ENCODE results near the gene MTFP1.
"Not testable (repeated sequence)": the region's sequence is repeated elsewhere in the genome, so short reads cannot be mapped to it uniquely, and the experiment has no call there.

Gene MTFP1

GRCh38 chr22:30425616-30426387, at the start of gene MTFP1:
MTFP1 (plus strand) TSS chr22:30425768; CDS start chr22:30425880, 112 bp downstream.
- DNase-seq, result peak; percentile 59

- DNase-seq, result no peak
Observed at GRCh38 chr22:30380011-30380410, 45.6 kb upstream of the MTFP1 start.

- DNase-seq, result no peak
Observed at GRCh38 chr22:30381264-30381663, 44.3 kb upstream of the MTFP1 start.

GRCh38 chr22:30382340-30382739, 43.2 kb upstream of the MTFP1 start:
- no peak for DNase-seq

- no peak for DNase-seq
Observed at GRCh38 chr22:30383061-30383460, 42.5 kb upstream of the MTFP1 start.

GRCh38 chr22:30385942-30386341, 39.6 kb upstream of the MTFP1 start:
- no peak for DNase-seq

GRCh38 chr22:30386608-30386959, 39.0 kb upstream of the MTFP1 start:
- DNase-seq, result no peak

GRCh38 chr22:30386960-30387827, 38.4 kb upstream of the MTFP1 start, which contains the start of gene RNF215:
RNF215 (minus strand) TSS chr22:30387411; CDS start chr22:30387313, 98 bp downstream.
- DNase-seq, result peak; percentile 80

- peak; percentile 78 for DNase-seq
Observed at GRCh38 chr22:30390974-30391691, 34.4 kb upstream of the MTFP1 start.

GRCh38 chr22:30392661-30393321, 32.8 kb upstream of the MTFP1 start:
- DNase-seq, result no peak

- no peak for DNase-seq
Observed at GRCh38 chr22:30393322-30393680, 32.3 kb upstream of the MTFP1 start.

- DNase-seq, result no peak
Observed at GRCh38 chr22:30393885-30394284, 31.7 kb upstream of the MTFP1 start.

GRCh38 chr22:30396871-30397655, 28.5 kb upstream of the MTFP1 start, which contains the start of gene SEC14L2:
SEC14L2 (plus strand) TSS chr22:30397018; CDS start chr22:30397117, 99 bp downstream.
- peak; percentile 31 for DNase-seq

GRCh38 chr22:30397656-30398635, 27.6 kb upstream of the MTFP1 start:
- DNase-seq, result no peak

GRCh38 chr22:30398685-30399680, 26.6 kb upstream of the MTFP1 start:
- DNase-seq, result no peak

GRCh38 chr22:30399718-30400117, 25.9 kb upstream of the MTFP1 start:
- DNase-seq, result no peak

- no peak for DNase-seq
Observed at GRCh38 chr22:30400159-30400558, 25.4 kb upstream of the MTFP1 start.

- not testable (repeated sequence) for DNase-seq
Observed at GRCh38 chr22:30401024-30401423, 24.5 kb upstream of the MTFP1 start.

All from inflammatory macrophage treated with lipopolysaccharide for 4 hours (primary cell).